ENCODE data around the gene ZSCAN5C. TPM values are rescaled to one million over a fixed set of nuclear protein-coding genes. Genes with fewer than 3 reads are reported as not detected.

The ZSCAN5C gene, protein sequence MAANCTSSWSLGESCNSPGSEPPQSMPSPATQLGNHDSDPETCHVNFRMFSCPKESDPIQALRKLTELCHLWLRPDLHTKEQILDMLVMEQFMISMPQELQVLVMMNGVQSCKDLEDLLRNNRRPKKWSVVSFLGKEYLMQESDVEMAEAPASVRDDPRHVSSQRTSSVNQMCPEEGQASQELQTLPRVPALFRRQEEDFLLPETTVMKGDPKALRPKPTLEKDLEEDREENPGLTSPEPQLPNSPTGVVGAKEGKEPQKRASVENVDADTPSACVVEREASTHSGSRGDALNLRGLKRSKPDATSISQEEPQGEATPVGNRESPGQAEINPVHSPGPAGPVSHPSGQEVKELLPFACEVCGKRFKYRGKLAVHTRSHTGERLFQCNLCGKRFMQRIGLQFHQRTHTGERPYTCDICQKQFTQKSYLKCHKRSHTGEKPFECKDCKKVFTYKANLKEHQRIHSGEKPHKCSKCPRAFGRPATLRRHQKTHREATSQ
- polyA plus RNA-seq (2013) = not detected in 2 replicates

DNA sequence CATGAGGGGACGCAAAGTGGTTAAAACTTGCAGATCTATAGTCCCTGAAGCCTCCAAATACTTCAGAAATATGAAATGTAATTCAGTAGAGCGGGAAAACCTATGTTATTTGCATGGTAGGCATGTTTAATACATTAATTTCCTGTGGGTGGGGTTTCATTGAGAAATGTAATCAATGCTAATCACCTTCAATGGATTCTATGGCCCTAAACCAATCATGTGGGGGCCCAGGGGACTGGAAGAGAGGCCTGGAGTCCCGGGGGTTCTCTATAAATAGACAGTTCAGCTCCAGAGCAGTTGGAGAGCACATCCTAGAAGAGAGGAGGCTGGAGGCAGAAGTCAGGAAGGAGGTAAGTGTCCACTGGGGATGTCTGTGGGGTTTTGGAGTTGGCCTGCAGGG is at the start of gene ZSCAN5C:
Gene ZSCAN5C (plus strand): TSS at position 301 of the 400 bp plus-strand sequence. CDS start 3,641 bp downstream, outside the sequence.
- H3K9me3 ChIP-seq (ENCODE audit: insufficient read depth, low read depth, low read length) = no peaks in the 10 kb centered on the region
- no peaks in the 10 kb centered on the region for H3K36me3 ChIP-seq (ENCODE audit: control insufficient read depth in 1 of 2, insufficient read depth in 2 of 2, low read length in 2 of 2)
- no peak within 1 kb of the TSS for H2BK5ac ChIP-seq (ENCODE audit: low read depth, low read length, poor library complexity)
- H3K27me3 ChIP-seq (ENCODE audit: insufficient read depth, low read length) = no peaks in the 10 kb centered on the region
- H3K79me1 ChIP-seq (ENCODE audit: low read length) = no peaks in the 10 kb centered on the region
- no peak within 1 kb of the TSS for H4K91ac ChIP-seq (ENCODE audit: low read depth, low read length)
- no peak within 1 kb of the TSS for H2AK5ac ChIP-seq (ENCODE audit: low read length)
- no CpG with 5 or more reads among the region's 3 CpGs for WGBS (ENCODE audit: extremely low coverage, insufficient coverage, insufficient read length)
- no peaks in the 10 kb centered on the region for H3K4me1 ChIP-seq (ENCODE audit: control insufficient read depth in 1 of 2, insufficient read depth in 2 of 2, low read length in 2 of 2)
- H2AFZ ChIP-seq (ENCODE audit: insufficient read depth, low read length, poor library complexity) = no peak within 1 kb of the TSS
- H4K12ac ChIP-seq (ENCODE audit: low read depth, low read length) = no peak within 1 kb of the TSS
- H3K79me2 ChIP-seq (ENCODE audit: control insufficient read depth, insufficient read depth, low read length, poor library complexity) = no peaks in the 10 kb centered on the region
- no peak within 1 kb of the TSS for H3K27ac ChIP-seq (ENCODE audit: low read depth, low read length)
- no peak within 1 kb of the TSS for H3K4me3 ChIP-seq (ENCODE audit: low read depth, low read length)
- H2BK120ac ChIP-seq (ENCODE audit: insufficient read depth, low read length, poor library complexity) = no peak within 1 kb of the TSS
- no peak within 1 kb of the TSS for H3K4ac ChIP-seq (ENCODE audit: low read depth, low read length)
- H4K8ac ChIP-seq (ENCODE audit: low read depth, low read length) = no peak within 1 kb of the TSS
- no peak within 1 kb of the TSS for H3K4me2 ChIP-seq (ENCODE audit: low read length)
- H3K14ac ChIP-seq (ENCODE audit: low read length) = no peak within 1 kb of the TSS
- no peak within 1 kb of the TSS for H3K9ac ChIP-seq (ENCODE audit: low read length)
- DNase-seq = no peak
- no peak within 1 kb of the TSS for H3K18ac ChIP-seq (ENCODE audit: low read length)
- no peak within 1 kb of the TSS for H3K23ac ChIP-seq (ENCODE audit: low read length)
- no peak within 1 kb of the TSS for H2BK12ac ChIP-seq (ENCODE audit: low read length)

DNA sequence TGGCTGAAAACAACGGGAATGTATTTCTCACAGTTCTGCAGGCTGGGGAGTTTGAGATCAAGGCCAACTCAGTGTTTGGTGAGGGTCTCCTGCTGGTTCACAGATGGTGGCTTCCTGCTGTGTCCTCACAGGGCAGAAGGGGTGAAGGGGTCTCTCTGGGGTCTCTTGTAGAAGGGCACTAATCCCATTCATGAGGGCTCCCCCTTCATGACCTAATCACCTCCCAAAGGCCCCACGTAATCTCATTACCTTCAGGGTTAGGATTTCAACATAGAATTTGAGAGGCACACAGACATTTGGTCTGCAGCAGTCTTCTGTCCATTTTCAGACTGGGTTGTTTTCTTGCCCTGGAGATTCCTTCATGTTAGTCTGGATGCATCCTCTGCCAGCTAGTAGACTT is 49.4 kb upstream of the ZSCAN5C start:
- peak overlapping the region; percentile 45 for H2AK5ac ChIP-seq (ENCODE audit: low read length)
- H3K4me2 ChIP-seq (ENCODE audit: low read length) = peak overlapping the region; percentile 35
- no peak overlapping the region for H3K23ac ChIP-seq (ENCODE audit: low read length)
- DNase-seq = no peak
- H3K9ac ChIP-seq (ENCODE audit: low read length) = no peak overlapping the region
- peak overlapping the region; percentile 79 for H4K91ac ChIP-seq (ENCODE audit: low read depth, low read length)
- no peaks in the 10 kb centered on the region for H3K79me2 ChIP-seq (ENCODE audit: control insufficient read depth, insufficient read depth, low read length, poor library complexity)
- H3K36me3 ChIP-seq (ENCODE audit: control insufficient read depth in 1 of 2, insufficient read depth in 2 of 2, low read length in 2 of 2) = peaks cover 42 to 44% of the 10 kb centered on the region in 2 experiments
- no peak overlapping the region for H3K4me3 ChIP-seq (ENCODE audit: low read depth, low read length)
- H4K8ac ChIP-seq (ENCODE audit: low read depth, low read length) = peak overlapping the region; percentile 10
- no CpG with 5 or more reads among the region's 2 CpGs for WGBS (ENCODE audit: extremely low coverage, insufficient coverage, insufficient read length)
- peak overlapping the region; percentile 72 for H2BK12ac ChIP-seq (ENCODE audit: low read length)
- peak overlapping the region; percentile 44 for H2BK5ac ChIP-seq (ENCODE audit: low read depth, low read length, poor library complexity)
- no peak overlapping the region for H2AFZ ChIP-seq (ENCODE audit: insufficient read depth, low read length, poor library complexity)
- H4K12ac ChIP-seq (ENCODE audit: low read depth, low read length) = no peak overlapping the region
- H3K14ac ChIP-seq (ENCODE audit: low read length) = peak overlapping the region; percentile 32
- peaks cover 10% of the 10 kb centered on the region for H3K79me1 ChIP-seq (ENCODE audit: low read length)
- H3K4ac ChIP-seq (ENCODE audit: low read depth, low read length) = no peak overlapping the region
- no peaks in the 10 kb centered on the region for H3K9me3 ChIP-seq (ENCODE audit: insufficient read depth, low read depth, low read length)
- peak overlapping the region; percentile 30 for H3K18ac ChIP-seq (ENCODE audit: low read length)
- peak overlapping the region; percentile 96 for H3K27ac ChIP-seq (ENCODE audit: low read depth, low read length)
- H3K4me1 ChIP-seq (ENCODE audit: control insufficient read depth in 1 of 2, insufficient read depth in 2 of 2, low read length in 2 of 2) = peaks cover 20% of the 10 kb centered on the region in 2 experiments
- H2BK120ac ChIP-seq (ENCODE audit: insufficient read depth, low read length, poor library complexity) = peak overlapping the region; percentile 81
- no peaks in the 10 kb centered on the region for H3K27me3 ChIP-seq (ENCODE audit: insufficient read depth, low read length)

DNA sequence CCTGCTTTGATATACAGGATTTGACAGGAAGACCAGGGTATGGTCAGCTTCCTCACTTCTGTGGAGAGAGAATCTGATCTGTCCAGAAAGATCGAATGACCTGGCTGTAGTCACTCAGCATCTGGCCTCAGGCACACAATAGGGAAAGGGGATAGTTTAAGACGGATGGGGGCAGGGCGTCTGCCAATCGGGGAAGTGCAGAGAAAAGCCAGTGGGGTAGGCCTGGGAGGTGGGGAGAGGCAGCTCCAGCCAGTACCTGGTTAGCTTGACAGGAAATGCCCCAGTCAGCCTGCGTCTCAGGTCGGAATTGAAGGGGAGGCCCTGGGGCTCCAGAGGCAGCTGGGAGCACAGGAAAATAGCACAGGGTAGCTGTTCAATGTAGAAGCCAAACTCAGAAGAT is 48.6 kb upstream of the ZSCAN5C start:
- H4K8ac ChIP-seq (ENCODE audit: low read depth, low read length) = no peak overlapping the region
- no peak overlapping the region for H4K12ac ChIP-seq (ENCODE audit: low read depth, low read length)
- no peak overlapping the region for H3K4ac ChIP-seq (ENCODE audit: low read depth, low read length)
- peak overlapping the region; percentile 63 for H3K14ac ChIP-seq (ENCODE audit: low read length)
- H3K4me1 ChIP-seq (ENCODE audit: control insufficient read depth in 1 of 2, insufficient read depth in 2 of 2, low read length in 2 of 2) = peaks cover 20% of the 10 kb centered on the region in 2 experiments
- H2AFZ ChIP-seq (ENCODE audit: insufficient read depth, low read length, poor library complexity) = no peak overlapping the region
- H3K23ac ChIP-seq (ENCODE audit: low read length) = no peak overlapping the region
- H3K4me3 ChIP-seq (ENCODE audit: low read depth, low read length) = no peak overlapping the region
- peak overlapping the region; percentile 96 for H3K27ac ChIP-seq (ENCODE audit: low read depth, low read length)
- peak overlapping the region; percentile 81 for H2BK120ac ChIP-seq (ENCODE audit: insufficient read depth, low read length, poor library complexity)
- H3K36me3 ChIP-seq (ENCODE audit: control insufficient read depth in 1 of 2, insufficient read depth in 2 of 2, low read length in 2 of 2) = peaks cover 39 to 41% of the 10 kb centered on the region in 2 experiments
- H3K79me2 ChIP-seq (ENCODE audit: control insufficient read depth, insufficient read depth, low read length, poor library complexity) = no peaks in the 10 kb centered on the region
- H3K4me2 ChIP-seq (ENCODE audit: low read length) = peak overlapping the region; percentile 35
- no peaks in the 10 kb centered on the region for H3K27me3 ChIP-seq (ENCODE audit: insufficient read depth, low read length)
- peak overlapping the region; percentile 44 for H2BK5ac ChIP-seq (ENCODE audit: low read depth, low read length, poor library complexity)
- WGBS (ENCODE audit: extremely low coverage, insufficient coverage, insufficient read length) = no CpG with 5 or more reads among the region's 6 CpGs
- H3K79me1 ChIP-seq (ENCODE audit: low read length) = peaks cover 10% of the 10 kb centered on the region
- H3K18ac ChIP-seq (ENCODE audit: low read length) = no peak overlapping the region
- H3K9me3 ChIP-seq (ENCODE audit: insufficient read depth, low read depth, low read length) = no peaks in the 10 kb centered on the region
- H2BK12ac ChIP-seq (ENCODE audit: low read length) = no peak overlapping the region
- peak overlapping the region; percentile 79 for H4K91ac ChIP-seq (ENCODE audit: low read depth, low read length)
- H2AK5ac ChIP-seq (ENCODE audit: low read length) = no peak overlapping the region
- DNase-seq = no peak
- H3K9ac ChIP-seq (ENCODE audit: low read length) = no peak overlapping the region

DNA sequence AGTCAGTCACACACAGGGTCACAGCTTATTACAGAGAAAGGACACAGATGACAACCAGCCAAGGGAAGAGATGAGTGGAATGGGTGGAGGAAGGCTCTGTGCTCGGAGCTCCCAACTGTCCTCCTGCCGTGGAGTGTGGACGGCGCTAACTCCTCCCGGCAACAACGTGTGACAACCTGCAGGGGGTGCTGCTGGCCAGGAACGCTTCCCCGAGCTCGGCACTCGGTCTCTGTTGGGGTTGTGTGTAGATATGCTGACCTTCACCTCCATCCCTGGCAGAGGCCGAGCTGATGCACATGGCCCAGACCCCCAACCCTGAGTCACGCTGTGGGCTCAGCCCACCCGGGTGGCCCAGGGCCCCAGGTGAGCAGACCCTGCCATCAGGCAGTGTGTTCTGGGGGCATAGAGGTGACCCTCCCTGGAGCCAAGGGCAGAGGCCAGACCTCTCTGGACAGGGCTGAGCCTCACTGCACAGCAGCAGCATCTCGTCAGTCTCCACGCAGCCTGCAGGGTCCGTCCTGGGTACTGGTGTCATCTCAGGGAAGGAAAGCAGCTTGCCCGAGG is 46.9 kb upstream of the ZSCAN5C start:
- H3K9me3 ChIP-seq (ENCODE audit: insufficient read depth, low read depth, low read length) = no peaks in the 10 kb centered on the region
- H3K27ac ChIP-seq (ENCODE audit: low read depth, low read length) = no peak overlapping the region
- H3K14ac ChIP-seq (ENCODE audit: low read length) = no peak overlapping the region
- no peak overlapping the region for H2BK120ac ChIP-seq (ENCODE audit: insufficient read depth, low read length, poor library complexity)
- no peak overlapping the region for H2AFZ ChIP-seq (ENCODE audit: insufficient read depth, low read length, poor library complexity)
- H3K27me3 ChIP-seq (ENCODE audit: insufficient read depth, low read length) = no peaks in the 10 kb centered on the region
- H3K4me3 ChIP-seq (ENCODE audit: low read depth, low read length) = no peak overlapping the region
- peaks cover 50% of the 10 kb centered on the region in 2 experiments for H3K36me3 ChIP-seq (ENCODE audit: control insufficient read depth in 1 of 2, insufficient read depth in 2 of 2, low read length in 2 of 2)
- H4K91ac ChIP-seq (ENCODE audit: low read depth, low read length) = peak overlapping the region; percentile 72
- H2AK5ac ChIP-seq (ENCODE audit: low read length) = no peak overlapping the region
- peaks cover 10% of the 10 kb centered on the region for H3K79me1 ChIP-seq (ENCODE audit: low read length)
- H3K23ac ChIP-seq (ENCODE audit: low read length) = no peak overlapping the region
- WGBS (ENCODE audit: extremely low coverage, insufficient coverage, insufficient read length) = no CpG with 5 or more reads among the region's 17 CpGs
- H3K18ac ChIP-seq (ENCODE audit: low read length) = peak overlapping the region; percentile 0
- H3K4ac ChIP-seq (ENCODE audit: low read depth, low read length) = no peak overlapping the region
- H4K8ac ChIP-seq (ENCODE audit: low read depth, low read length) = no peak overlapping the region
- H2BK5ac ChIP-seq (ENCODE audit: low read depth, low read length, poor library complexity) = no peak overlapping the region
- H3K79me2 ChIP-seq (ENCODE audit: control insufficient read depth, insufficient read depth, low read length, poor library complexity) = no peaks in the 10 kb centered on the region
- no peak overlapping the region for H3K4me2 ChIP-seq (ENCODE audit: low read length)
- no peak for DNase-seq
- H2BK12ac ChIP-seq (ENCODE audit: low read length) = peak overlapping the region; percentile 68
- peaks cover 20% of the 10 kb centered on the region in 2 experiments for H3K4me1 ChIP-seq (ENCODE audit: control insufficient read depth in 1 of 2, insufficient read depth in 2 of 2, low read length in 2 of 2)
- no peak overlapping the region for H3K9ac ChIP-seq (ENCODE audit: low read length)
- H4K12ac ChIP-seq (ENCODE audit: low read depth, low read length) = no peak overlapping the region
